ENCODE results near the gene INSC. TPM values are rescaled to one million over a fixed set of nuclear protein-coding genes. Genes with fewer than 3 reads are reported as not detected.

The INSC gene
- total and polyA plus RNA-seq, 11 donors, result 0.19 to 1.5 (median 0.43) TPM; not detected in 1

GRCh38 chr11:15128621-15129020 lies 13.9 kb downstream of the INSC start:
- WGBS, 4 donors, result 65 to 83% (median 77%) methylated on average over 2 of the region's 2 CpGs
- H3K27me3 ChIP-seq, result peaks cover 0 to 4% (median 0%) of the 10 kb centered on the region in 9 donors
- ATAC-seq, result no peak
- H3K9me3 ChIP-seq, result no peaks in the 10 kb centered on the region
- no peak for TF ChIP-seq CTCF (IDR thresholded peaks at IDR 0.05)
- no peak for TF ChIP-seq POLR2A (IDR thresholded peaks at IDR 0.05)
- H3K27ac ChIP-seq, result no peak overlapping the region
- H3K36me3 ChIP-seq, result no peaks in the 10 kb centered on the region
- H3K4me3 ChIP-seq, result no peak overlapping the region
- intact Hi-C loops (cut with DNase I), result no loop called here
- no peaks in the 10 kb centered on the region for H3K4me1 ChIP-seq
- no peak for DNase-seq

- no peak overlapping the region for H3K4me3 ChIP-seq
- H3K9me3 ChIP-seq, result no peaks in the 10 kb centered on the region
- H3K27ac ChIP-seq, result no peak overlapping the region
- H3K36me3 ChIP-seq, result no peaks in the 10 kb centered on the region
- TF ChIP-seq CTCF (IDR thresholded peaks at IDR 0.05), result no peak
- TF ChIP-seq POLR2A (IDR thresholded peaks at IDR 0.05), result no peak
- intact Hi-C loops (cut with DNase I), result no loop called here
- 90 to 98% (median 92%) methylated on average over 1 of the region's 1 CpG for WGBS, 4 donors
- ATAC-seq (no peak), DNase-seq (no peak)
- H3K4me1 ChIP-seq, result peaks cover 0 to 11% (median 0%) of the 10 kb centered on the region in 12 donors
- no peaks in the 10 kb centered on the region for H3K27me3 ChIP-seq
Measured at GRCh38 chr11:15136166-15136565, 21.4 kb downstream of the INSC start.

- peak in 2 of 4 donors; percentile 60 to 78 for ATAC-seq
- Histone ChIP-seq H3K4me3 (no peak overlapping the region), H3K9me3 (no peaks in the 10 kb centered on the region), H3K27me3 (no peaks in the 10 kb centered on the region), H3K4me1 (peaks cover 0 to 11% (median 0%) of the 10 kb centered on the region in 12 donors), H3K36me3 (no peaks in the 10 kb centered on the region), H3K27ac (peak overlapping the region in 1 of 12 donors; percentile 14)
- TF ChIP-seq POLR2A (IDR thresholded peaks at IDR 0.05) (no peak), CTCF (IDR thresholded peaks at IDR 0.05) (no peak)
- WGBS, 4 donors, result 34 to 41% (median 40%) methylated on average over 5 of the region's 5 CpGs
- DNase-seq, result no peak
- intact Hi-C loops (cut with DNase I), result no loop called here
Measured at GRCh38 chr11:15139096-15139770, 24.5 kb downstream of the INSC start.

- ATAC-seq (no peak), DNase-seq (no peak)
- 91 to 93% (median 92%) methylated on average over 4 of the region's 4 CpGs for WGBS, 4 donors
- Histone ChIP-seq H3K27me3 (no peaks in the 10 kb centered on the region), H3K36me3 (no peaks in the 10 kb centered on the region), H3K27ac (no peak overlapping the region), H3K9me3 (no peaks in the 10 kb centered on the region), H3K4me1 (peaks cover 0 to 11% (median 0%) of the 10 kb centered on the region in 12 donors), H3K4me3 (no peak overlapping the region)
- TF ChIP-seq POLR2A (IDR thresholded peaks at IDR 0.05), result no peak
- no peak for TF ChIP-seq CTCF (IDR thresholded peaks at IDR 0.05)
- intact Hi-C loops (cut with DNase I), result no loop called here
Measured at GRCh38 chr11:15139958-15140659, 25.4 kb downstream of the INSC start.

Measured in heart left ventricle (tissue), 16 donors.